GM11168 (cell line): ENCODE measurements around the gene ASXL3.

Source experiments
- in situ Hi-C: fragments of 300-500 bp; cut with MboI; formaldehyde crosslinking; loops from one replicate; pipeline ENCODE4 v1.12.0; 2022; ENCODE audit warnings: low sequenced_read_pairs; ENCODE audit not compliant: unreplicated experiment

ASXL3 gene

DNA sequence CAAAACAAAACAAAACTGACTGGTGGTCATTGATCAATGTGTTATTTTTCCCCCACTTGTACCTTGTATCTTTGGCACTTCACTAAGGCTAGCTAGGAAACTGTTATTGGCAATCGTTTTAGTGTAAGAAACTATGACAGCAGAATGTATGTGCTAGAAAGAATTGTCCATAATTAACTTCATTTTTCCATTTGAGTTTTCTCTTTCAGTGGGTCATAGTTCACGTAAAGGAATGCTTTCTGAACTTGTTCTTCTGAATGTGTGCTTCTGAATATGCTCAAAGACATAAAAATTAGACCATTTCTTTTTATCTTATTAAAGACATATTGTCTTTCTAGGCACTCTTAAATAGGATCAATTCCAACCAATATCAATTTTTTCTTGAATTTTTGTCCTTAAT lies 132.2 kb downstream of the ASXL3 start:
- in situ Hi-C loops, result no loop called here

GRCh38 chr18:33711514-33711913 lies 133.5 kb downstream of the ASXL3 start:
- in situ Hi-C loops, result no loop called here

GRCh38 chr18:33712719-33713118 lies 134.7 kb downstream of the ASXL3 start:
- in situ Hi-C loops, result no loop called here

GRCh38 chr18:33716061-33716683 lies 138.2 kb downstream of the ASXL3 start:
- in situ Hi-C loops, result no loop called here

DNA sequence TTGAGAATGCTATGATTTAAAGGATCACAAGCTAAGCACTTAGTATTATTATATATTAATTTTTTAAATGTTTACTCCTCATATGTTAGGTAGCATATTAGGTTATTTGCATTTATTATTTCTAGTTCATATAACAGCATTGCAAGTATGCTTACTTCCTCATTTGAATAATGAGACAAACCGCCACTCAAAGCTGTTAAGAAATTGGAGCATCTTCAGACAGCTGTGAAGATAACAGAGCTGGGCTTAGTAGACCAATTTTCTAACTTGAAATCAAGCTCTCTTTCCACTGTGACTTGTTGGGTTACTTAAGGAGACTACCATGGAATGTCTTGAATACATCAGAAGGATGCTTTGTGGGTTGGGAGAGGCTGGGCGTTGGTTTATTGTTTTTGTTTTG lies 139.3 kb downstream of the ASXL3 start:
- in situ Hi-C loops, result no loop called here

- in situ Hi-C loops, result no loop called here
Measured at GRCh38 chr18:33720133-33720532, 142.1 kb downstream of the ASXL3 start.

GRCh38 chr18:33729556-33729955 lies 151.5 kb downstream of the ASXL3 start:
- in situ Hi-C loops, result no loop called here

- in situ Hi-C loops, result no loop called here
Measured at GRCh38 chr18:33733376-33733775, 155.4 kb downstream of the ASXL3 start.

DNA sequence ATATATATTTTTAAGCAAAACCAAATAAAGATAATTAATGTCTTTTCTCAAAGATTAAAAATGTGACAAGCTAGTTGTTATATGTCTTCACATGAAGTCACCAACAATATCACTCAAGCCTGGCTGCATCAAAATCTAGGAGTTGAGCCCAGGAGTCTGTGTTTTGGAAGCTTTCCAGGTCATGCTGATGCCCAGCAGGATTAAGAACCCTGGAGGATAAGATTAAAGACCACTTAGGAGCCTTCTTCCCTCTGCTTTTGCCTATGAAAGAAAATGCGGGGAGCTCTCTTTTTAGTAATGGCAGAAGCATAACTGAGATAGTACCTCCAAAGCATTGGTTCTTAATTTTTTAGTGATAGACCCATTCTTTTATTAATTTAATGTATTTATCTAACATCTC lies 157.4 kb downstream of the ASXL3 start:
- in situ Hi-C loops, result no loop called here

GRCh38 chr18:33741760-33742159 lies 163.7 kb downstream of the ASXL3 start:
- in situ Hi-C loops, result no loop called here

GRCh38 chr18:33744032-33744697 lies 166.1 kb downstream of the ASXL3 start:
- in situ Hi-C loops, result no loop called here

DNA sequence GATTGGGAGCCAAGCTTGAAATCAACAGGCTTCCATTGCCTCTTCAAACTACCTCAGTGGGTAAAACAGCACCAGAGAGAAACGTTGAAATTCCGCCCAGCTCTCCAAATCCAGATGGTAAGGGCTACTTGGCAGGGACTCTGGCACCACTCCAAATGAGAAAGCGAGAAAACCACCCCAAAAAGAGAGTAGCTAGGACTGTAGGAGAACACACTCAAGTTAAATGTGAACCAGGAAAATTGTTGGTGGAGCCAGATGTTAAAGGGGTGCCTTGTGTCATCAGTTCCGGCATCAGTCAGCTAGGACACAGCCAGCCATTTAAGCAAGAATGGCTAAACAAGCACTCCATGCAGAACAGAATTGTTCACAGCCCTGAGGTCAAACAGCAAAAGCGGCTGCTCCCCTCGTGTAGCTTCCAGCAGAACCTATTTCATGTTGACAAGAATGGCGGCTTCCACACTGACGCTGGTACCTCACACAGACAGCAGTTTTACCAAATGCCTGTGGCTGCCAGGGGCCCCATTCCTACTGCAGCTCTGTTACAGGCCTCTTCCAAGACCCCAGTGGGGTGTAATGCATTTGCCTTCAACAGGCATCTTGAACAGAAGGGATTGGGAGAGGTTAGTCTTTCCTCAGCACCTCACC lies 167.3 kb downstream of the ASXL3 start:
- in situ Hi-C loops, result no loop called here

GRCh38 chr18:33745871-33746545 lies 168.0 kb downstream of the ASXL3 start:
- in situ Hi-C loops, result no loop called here

DNA sequence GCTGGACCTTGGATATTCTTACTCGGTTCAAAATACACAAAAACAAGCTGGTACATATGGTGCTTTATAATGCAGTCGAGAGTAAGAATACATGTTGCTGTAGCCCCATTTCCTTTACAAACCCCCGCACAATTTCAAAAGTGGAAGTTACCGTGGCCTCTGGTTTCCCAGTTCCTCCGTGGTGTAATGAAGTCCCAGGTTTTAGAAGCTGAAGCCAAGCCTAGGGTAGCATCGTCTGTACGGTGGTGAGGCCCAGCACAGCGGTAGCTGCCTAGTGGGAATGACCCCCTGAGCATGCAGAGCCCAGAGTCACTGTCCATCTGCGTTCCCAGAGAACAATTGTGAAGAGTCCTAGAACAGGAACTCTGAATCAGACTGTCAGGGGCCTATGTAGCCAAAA lies 171.8 kb downstream of the ASXL3 start:
- in situ Hi-C loops, result no loop called here

DNA sequence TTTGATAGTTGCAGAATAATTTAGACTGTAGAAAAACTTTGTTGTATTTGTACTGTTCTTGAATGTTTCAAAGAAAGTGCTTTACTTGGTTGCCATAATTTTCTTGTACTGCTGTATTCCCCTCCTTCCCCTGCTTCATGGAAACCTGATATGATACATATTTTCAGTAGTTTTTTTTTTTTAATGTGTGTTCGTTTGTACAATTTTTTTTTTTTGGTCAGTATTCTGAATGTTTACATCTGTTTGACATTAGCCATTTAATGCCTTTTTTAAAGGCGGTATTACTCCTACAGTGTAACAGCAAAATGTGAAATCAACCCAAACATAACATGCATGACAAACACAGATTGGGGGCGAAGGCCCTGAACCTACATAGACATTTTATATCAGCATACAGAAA lies 172.3 kb downstream of the ASXL3 start:
- in situ Hi-C loops, result no loop called here

GRCh38 chr18:33751613-33752221 lies 173.7 kb downstream of the ASXL3 start:
- in situ Hi-C loops, result no loop called here

- in situ Hi-C loops, result no loop called here
Measured at GRCh38 chr18:33755391-33755790, 177.4 kb downstream of the ASXL3 start.

DNA sequence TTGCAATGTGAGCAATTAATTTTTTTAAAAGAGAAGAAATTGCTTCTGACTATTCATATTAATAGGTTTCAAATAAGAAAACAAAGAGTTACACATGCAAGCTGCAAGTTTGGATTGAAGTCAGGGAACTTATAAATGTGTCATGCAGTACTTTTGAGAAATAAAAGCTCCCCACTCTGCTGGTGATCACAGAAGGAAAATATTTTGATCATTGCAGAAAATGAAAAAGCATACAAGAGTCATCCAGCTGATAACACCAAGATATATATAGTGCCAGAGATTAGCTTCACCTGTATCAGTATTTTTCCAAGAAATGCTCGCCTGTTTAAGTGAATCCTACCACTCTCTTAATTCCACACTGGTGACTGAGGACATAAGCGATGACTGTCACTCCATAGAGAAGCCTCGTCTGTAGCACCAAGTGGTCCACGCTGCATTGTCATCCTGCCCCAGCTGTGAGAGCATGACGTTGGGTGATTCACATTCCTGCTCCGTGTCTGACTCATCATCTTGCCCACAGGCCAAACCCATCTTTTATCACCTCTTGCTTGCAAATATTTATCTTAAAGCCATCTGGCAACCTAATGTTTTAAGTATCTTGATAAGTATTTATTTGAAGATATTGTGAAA lies 178.0 kb downstream of the ASXL3 start:
- in situ Hi-C loops, result no loop called here

GRCh38 chr18:33757037-33757436 lies 179.0 kb downstream of the ASXL3 start:
- in situ Hi-C loops, result no loop called here

GRCh38 chr18:33761363-33761762 lies 183.3 kb downstream of the ASXL3 start:
- in situ Hi-C loops, result no loop called here
